A673 (cell line): ENCODE data around the gene SEPTIN10.

Source experiments
- CTCF ChIP-seq: fragments of 300-800, 200-600 bp; sonication (generic); conservative IDR thresholded peaks from 2 replicates; pipeline ENCODE4 v1.5.1; 2017; ENCODE audit warnings: low read depth, mild to moderate bottlenecking, antibody characterized with exemption, low read length, moderate library complexity, mixed read lengths
- EZH2 ChIP-seq: fragments of 200-600 bp; sonication (generic); IDR thresholded peaks from 2 replicates; pipeline ENCODE4 v1.6.1; 2017; ENCODE audit warnings: borderline replicate concordance, low read depth, mild to moderate bottlenecking, mixed read lengths, antibody characterized with exemption, low read length; ENCODE audit not compliant: poor library complexity, severe bottlenecking

DNA sequence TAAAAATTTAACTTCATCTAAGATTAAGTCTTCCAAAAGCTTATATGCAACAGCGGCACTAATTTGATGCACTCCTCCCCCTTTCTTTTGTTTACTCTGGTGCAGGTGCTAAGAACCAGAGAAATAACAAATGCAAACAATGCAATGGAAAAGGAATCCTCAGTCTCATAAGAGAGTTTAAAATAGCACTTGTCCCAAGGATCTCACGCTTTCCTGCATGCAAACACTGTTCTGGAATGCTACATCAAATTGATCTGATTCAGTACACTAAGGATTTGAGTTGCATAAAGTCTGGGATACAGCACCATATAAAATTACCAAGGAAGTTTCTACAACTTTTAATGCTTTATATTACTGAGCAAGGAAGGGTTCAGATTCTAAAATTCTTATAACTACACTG, 50.5 kb downstream of the SEPTIN10 start:
- TF ChIP-seq CTCF (no peak), EZH2 (no peak)
